ENCODE data around the gene GABRG2. TPM values are rescaled to one million over a fixed set of nuclear protein-coding genes. Genes with fewer than 3 reads are reported as not detected.

Gene GABRG2
- polyA plus RNA-seq, 1 of the 3 experiments (the other 2 are of a cell fraction) = not detected

GRCh38 chr5:162096448-162096847 lies 28.9 kb downstream of the GABRG2 start:
- no peak for DNase-seq
- Histone ChIP-seq H3K36me3 (replicated peaks in 1 of 2; ENCODE audit: control insufficient read depth in 1 of 2, insufficient read depth in 2 of 2, low read length in 1 of 2) (no peaks in the 10 kb centered on the region), H3K27me3 (ENCODE audit: insufficient read depth) (no peaks in the 10 kb centered on the region), H2AFZ (ENCODE audit: low read depth) (no peak overlapping the region), H4K20me1 (ENCODE audit: insufficient read depth) (no peaks in the 10 kb centered on the region), H3K9ac (no peak overlapping the region), H3K4me2 (no peak overlapping the region), H3K4me1 (ENCODE audit: control insufficient read depth in 1 of 2, insufficient read depth in 2 of 2, low read depth in 1 of 2, low read length in 1 of 2) (no peaks in the 10 kb centered on the region), H3K9me3 (no peaks in the 10 kb centered on the region), H3F3A (replicated peaks; ENCODE audit: insufficient read depth) (no peaks in the 10 kb centered on the region), H3K9me2 (no peaks in the 10 kb centered on the region), H3K4me3 (ENCODE audit: low read depth in 2 of 2, low read length in 1 of 2) (no peak overlapping the region), H3K27ac (ENCODE audit: low read depth in 2 of 2, low read length in 1 of 2) (no peak overlapping the region), H3K79me2 (ENCODE audit: insufficient read depth) (no peaks in the 10 kb centered on the region)
- TF ChIP-seq ELF1 (IDR thresholded peaks at IDR 0.05) (no peak), PBX3 (IDR thresholded peaks at IDR 0.05) (no peak), RAD21 (IDR thresholded peaks at IDR 0.05; ENCODE audit: low read length) (no peak)
- ChIA-PET POLR2A (no interaction called here), CTCF (no interaction called here)
- WGBS (ENCODE audit: low lambda C conversion rate) = 12% methylated on average over 2 of the region's 2 CpGs

- Histone ChIP-seq H3K4me2 (no peak overlapping the region), H2AFZ (ENCODE audit: low read depth) (no peak overlapping the region), H3K9me2 (no peaks in the 10 kb centered on the region), H3K9me3 (no peaks in the 10 kb centered on the region), H3K4me1 (ENCODE audit: control insufficient read depth in 1 of 2, insufficient read depth in 2 of 2, low read depth in 1 of 2, low read length in 1 of 2) (no peaks in the 10 kb centered on the region), H3K27ac (ENCODE audit: low read depth in 2 of 2, low read length in 1 of 2) (no peak overlapping the region), H3K9ac (no peak overlapping the region), H3K36me3 (replicated peaks in 1 of 2; ENCODE audit: control insufficient read depth in 1 of 2, insufficient read depth in 2 of 2, low read length in 1 of 2) (no peaks in the 10 kb centered on the region), H3K4me3 (ENCODE audit: low read depth in 2 of 2, low read length in 1 of 2) (no peak overlapping the region), H3K27me3 (ENCODE audit: insufficient read depth) (no peaks in the 10 kb centered on the region), H3K79me2 (ENCODE audit: insufficient read depth) (no peaks in the 10 kb centered on the region), H3F3A (replicated peaks; ENCODE audit: insufficient read depth) (no peaks in the 10 kb centered on the region), H4K20me1 (ENCODE audit: insufficient read depth) (no peaks in the 10 kb centered on the region)
- ChIA-PET CTCF (no interaction called here), POLR2A (no interaction called here)
- DNase-seq = no peak
- WGBS (ENCODE audit: low lambda C conversion rate) = 8% methylated on average over 2 of the region's 2 CpGs
- TF ChIP-seq FOSL2 (IDR thresholded peaks at IDR 0.05; ENCODE audit: borderline replicate concordance, low read depth) = no peak
- TF ChIP-seq RCOR1 (IDR thresholded peaks at IDR 0.05; ENCODE audit: low read length) = no peak
- no peak for TF ChIP-seq ELF1 (IDR thresholded peaks at IDR 0.05)
- no peak for TF ChIP-seq IRF3 (IDR thresholded peaks at IDR 0.05; ENCODE audit: low read depth, low read length)
- TF ChIP-seq MAX (IDR thresholded peaks at IDR 0.05; ENCODE audit: low read depth) = no peak
- TF ChIP-seq GABPA (IDR thresholded peaks at IDR 0.05; ENCODE audit: low read depth) = no peak
- no peak for TF ChIP-seq ZBTB33 (IDR thresholded peaks at IDR 0.05; ENCODE audit: borderline replicate concordance, low read depth)
Measured at GRCh38 chr5:162107591-162107990, 40.0 kb downstream of the GABRG2 start.

All from SK-N-SH (cell line).